GM19193 (cell line): ENCODE measurements around the gene RARG.

ENCODE experiments used
- POLR2A ChIP-seq: IDR thresholded peaks from 4 replicates; pipeline ENCODE4 v1.6.1; 2011; ENCODE audit not compliant: insufficient read depth, insufficient read length; ENCODE audit errors: extremely low read depth

Gene RARG

DNA sequence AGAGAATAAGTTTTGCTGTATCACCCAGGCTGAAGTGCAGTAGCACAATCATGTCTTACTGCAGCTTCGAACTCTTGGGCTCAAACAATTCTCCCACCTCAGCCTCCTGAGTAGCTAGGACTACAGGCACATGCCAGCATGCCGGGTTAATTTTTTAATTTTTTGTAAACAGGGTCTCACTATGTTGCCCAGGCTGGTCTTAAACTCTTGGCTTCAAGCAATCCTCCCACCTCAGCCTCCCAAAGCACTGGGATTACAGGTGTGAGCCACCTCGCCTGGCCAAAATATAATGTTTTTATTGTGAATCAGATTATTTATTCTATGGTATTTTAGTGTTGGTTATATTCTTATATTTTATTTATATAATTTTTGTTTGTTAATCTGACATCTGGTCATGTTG is 55.3 kb downstream of the RARG start:
- no peak for TF ChIP-seq POLR2A

- no peak for TF ChIP-seq POLR2A
Observed at GRCh38 chr12:53174881-53175491, 57.0 kb downstream of the RARG start.

DNA sequence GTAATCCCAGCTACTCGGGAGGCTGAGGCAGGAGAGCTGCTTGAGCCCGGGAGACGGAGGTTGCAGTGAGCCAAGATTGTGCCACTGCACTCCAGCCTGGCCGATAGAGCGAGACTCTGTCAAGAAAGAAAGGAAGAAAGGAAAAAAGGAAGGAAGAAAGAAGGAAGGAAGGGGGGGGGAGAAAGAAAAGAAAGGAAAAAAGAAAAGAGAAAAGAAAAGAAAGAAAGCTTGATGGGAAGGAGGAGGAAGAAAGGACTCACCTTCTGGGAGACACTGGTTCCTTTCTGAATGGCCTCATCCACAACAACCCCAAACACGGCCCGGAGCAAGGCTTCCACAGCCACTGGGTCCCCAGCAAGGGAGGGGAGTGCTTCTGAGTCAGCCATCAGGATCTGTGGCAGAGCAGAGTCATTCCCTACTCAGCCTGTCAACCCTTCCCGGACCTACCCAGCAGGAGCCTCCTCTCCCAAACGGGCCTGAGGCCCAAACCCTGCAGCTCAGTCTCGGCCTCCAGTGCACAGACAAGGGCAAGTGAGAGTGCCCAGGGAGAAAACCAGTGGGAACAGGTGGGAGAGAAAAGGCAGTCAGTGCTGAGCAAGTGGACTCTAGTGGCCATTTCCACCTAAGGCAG is 58.8 kb downstream of the RARG start:
- TF ChIP-seq POLR2A: no peak

DNA sequence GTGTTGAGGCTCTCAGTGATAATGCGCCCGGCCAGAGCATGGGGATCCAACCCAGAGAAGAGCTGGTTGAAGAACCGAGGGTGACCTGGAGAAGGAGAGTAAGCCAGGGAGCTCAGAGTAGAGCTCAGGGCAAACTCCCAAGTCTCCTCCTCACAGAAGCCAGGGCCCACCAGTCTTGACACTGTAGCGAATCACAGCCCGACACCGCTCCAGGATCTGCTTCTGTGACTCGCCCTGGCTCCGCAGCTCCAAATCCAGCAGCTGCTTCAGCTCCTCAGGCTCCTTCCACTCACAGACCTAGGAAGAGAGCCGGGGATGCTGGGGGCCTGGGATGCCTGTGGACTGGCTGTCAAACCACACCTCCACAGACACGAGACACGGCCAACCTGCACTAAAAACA is 59.7 kb downstream of the RARG start:
- no peak for TF ChIP-seq POLR2A

DNA sequence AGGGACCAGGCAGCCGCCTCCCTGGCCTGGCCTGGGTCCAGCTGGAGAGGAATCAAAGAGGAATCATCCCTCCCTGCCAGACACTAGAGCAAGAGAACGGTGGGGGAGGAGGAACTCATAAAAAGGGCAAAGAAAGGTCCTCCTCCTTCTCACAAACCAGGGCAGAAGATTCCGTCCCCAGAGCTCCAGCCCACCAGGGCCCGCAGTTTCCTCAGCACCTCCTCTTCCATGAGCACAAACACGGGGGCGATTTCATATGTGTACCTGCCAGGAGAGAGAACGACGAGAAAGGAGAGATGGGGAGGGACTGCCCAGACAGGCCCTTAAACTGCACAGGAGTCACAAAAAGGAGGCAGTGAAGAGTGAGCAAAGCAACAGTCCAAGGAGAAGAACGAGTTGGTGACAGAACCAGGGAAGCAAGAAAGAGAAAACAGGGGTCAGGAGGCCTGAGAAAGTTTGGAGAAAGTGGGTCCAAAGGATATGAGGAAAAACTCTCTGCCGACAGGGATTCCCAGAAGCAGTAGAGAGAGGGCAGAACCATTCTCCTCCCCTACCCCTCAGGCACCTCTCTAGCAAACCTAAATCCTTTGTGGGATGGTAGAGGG is 60.2 kb downstream of the RARG start:
- no peak for TF ChIP-seq POLR2A

GRCh38 chr12:53170876-53171724 is 60.9 kb downstream of the RARG start:
- no peak for TF ChIP-seq POLR2A

- no peak for TF ChIP-seq POLR2A
Observed at GRCh38 chr12:53170215-53170614, 61.8 kb downstream of the RARG start.

DNA sequence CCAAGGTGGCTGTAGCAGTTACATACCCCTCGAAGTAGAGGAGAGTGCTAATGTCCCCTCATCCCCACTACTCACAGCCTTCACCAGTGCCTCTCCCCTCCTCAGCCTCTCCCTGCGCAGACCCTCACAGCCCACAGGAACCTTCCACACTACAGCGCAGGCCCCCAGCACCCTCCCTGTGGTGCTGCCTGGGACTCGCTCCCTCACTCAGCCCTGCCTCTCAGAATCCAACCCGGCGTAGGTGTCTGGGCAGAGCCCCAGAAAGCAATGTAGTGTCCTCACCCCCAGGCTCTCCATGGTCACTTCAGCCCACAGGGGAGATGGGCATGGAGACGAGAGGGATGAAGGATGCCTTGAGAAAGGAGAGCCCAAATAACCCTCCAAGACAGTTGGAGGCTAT is 62.4 kb downstream of the RARG start:
- TF ChIP-seq POLR2A: no peak

- TF ChIP-seq POLR2A: no peak
Observed at GRCh38 chr12:53166837-53167236, 65.2 kb downstream of the RARG start.

DNA sequence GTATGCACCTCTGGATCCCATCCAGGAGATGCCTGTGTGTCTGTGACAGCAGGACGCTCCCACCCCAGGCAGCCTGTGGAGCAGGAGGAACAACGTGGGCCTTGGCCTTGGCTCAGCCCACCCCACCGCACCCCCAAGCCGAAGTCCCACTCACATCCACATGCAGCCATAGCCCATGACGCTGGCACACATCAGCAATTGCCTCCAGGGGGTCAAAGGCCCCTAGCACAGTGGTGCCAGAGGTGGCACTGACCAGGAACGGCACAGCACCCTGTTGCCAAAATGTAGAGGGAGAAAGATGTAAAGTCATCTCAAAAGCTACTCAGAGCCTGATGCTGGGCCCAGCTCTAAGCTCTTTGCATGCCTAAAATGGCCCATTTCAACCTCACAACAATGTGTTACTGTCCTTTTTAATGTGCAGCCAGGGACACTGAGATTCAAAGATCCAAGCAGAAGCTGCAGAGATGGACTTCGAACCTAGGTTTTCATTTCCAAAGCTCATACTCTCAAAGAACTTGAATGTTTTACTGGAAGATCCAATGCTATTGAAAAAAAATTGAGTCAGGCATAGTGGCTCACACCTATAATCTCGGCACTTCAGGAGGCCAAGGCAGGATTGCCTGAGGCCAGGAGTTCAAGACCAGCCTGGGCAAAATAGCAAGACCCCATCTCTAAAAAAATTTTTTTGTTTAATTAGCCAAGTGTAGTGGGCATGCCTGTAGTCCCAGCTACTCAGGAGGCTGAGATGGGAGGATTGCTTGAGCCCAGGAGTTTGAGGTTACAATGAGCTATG is 70.7 kb downstream of the RARG start:
- no peak for TF ChIP-seq POLR2A

- no peak for TF ChIP-seq POLR2A
Observed at GRCh38 chr12:53160673-53161072, 71.3 kb downstream of the RARG start.
